GM18870 (cell line): ENCODE measurements around the gene DLGAP1.

ENCODE experiments used
- ATAC-seq: cut with Tn5 transposase; IDR thresholded peaks from one replicate; pipeline ENCODE4 v1.9.1; 2021; ENCODE audit warnings: moderate library complexity; ENCODE audit not compliant: unreplicated experiment

The DLGAP1 gene

DNA sequence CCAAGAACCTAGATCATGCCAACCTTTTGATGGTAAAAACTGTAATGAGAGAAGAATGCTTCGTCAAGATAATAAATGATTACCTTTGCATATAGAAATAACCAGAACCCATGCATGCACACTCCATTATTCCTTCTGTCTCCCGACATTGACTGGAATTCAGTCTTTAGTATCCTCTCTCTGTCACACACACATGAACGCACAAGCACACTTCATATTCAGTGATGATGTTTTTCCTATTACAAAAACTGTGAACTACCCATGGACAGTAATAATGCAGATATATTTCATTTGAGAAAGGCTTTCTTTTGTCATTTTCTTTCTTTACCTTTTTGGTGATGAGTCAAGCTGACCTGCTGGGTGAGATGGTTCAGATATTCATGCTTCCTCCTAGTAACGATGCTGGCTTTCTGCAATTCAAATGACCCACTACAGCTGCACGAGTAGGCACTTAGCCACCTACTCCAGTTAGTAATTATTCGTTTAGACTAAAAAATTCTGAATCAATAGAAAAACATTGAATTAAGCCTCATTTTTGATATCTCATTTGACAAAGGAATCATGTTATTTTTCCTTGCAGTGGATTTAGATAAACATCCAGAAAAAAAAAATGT lies 623.0 kb downstream of the DLGAP1 start:
- no peak for ATAC-seq

DNA sequence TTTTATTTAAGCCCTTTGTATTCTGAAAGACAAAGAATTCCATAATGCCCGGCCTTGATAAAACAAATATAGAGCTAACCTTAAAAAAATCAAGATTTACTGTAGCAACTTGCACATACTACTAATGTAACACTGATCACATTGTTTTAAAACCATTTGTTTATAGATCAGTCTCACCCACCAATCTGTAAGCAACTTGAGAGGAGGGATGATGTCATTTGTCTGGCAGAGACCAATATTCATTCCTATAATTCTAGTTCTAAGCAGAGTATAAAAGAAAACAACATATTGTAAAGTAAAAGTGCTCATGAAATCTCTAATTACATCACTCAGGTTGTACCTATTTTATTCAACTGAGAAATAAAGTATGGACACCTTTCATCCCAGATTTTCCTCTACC lies 624.5 kb downstream of the DLGAP1 start:
- ATAC-seq: no peak

DNA sequence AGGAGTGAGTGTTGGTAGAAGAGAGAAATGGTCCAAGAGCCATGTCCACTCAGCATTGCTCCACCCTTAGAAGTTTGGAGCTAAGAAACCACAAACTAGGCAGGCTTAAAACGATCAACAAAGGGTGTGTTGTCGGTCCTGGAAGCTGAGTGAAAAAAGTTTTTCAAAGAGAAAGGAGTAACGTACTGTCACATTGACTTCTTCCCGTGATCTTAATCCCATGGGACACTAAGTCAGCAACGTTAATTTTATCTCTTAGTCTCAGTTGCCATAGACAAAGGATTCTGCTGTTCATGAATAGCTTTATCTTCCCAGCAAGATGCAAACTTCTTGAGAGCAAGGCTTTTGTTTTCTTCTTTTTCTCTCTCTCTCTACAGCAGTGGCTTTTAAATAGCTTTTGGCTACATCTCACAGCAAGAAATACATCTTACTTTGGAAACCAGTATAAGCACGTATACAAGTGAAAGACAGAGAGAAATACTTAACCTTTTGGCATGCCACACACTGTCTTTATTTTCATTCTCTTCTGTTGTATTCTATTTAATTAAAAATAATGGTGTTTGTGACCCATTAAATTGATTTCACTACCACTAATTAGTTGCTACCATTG lies 627.8 kb downstream of the DLGAP1 start:
- ATAC-seq: no peak

DNA sequence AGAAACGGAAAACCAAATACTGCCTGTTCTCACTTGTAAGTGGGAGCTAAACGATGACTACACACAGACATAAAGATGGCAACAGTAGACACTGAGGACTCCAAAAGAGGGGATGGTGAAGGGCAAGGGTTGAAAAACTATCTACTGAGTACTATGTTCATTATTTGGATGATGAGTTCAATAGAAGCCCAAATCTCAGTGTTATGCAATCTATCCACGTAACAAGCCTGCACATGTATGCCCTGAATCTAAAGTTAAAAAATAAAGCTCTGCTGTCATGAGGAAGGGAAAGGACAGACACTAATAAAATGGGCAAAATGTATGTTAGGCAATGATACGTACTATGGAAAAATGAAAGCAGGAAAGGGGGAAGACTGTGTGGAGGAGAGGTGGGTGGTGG lies 629.1 kb downstream of the DLGAP1 start:
- ATAC-seq: no peak

DNA sequence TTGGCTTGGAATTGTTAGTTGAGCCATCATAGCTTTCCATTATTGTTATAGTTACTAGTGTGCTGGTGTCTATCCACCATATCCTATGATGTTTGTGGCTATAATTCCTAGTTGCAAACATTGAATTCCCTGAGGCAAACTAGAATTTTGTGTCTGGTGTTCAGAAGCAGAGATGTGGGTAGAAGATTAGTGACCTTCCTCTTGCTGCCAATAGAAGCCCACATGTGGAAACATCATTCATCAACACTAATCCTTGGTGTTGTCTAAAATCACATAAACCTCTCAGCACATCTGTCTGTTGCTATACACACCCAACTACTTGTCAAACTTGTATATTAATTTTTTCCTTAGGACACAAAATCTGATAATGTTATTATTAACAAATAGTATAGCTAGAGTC lies 631.0 kb downstream of the DLGAP1 start:
- ATAC-seq: no peak

DNA sequence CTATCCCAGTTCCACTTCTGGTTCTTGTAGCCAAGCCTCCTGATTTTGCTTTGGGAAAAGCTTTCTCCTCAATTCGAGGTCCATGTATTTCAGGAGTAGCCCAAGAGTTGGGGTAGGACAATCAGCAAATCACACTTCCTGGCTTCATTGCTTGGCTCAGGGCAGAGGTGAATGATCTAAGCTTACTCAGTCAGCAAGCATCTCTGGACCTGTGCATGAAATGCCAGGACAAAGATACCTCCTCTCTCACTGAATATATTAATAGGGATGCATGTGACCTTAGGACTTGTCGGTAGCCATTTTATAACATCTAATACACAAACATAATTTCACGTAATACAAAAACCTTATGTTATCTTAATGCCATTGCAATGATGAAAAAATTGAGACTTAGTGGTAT lies 632.0 kb downstream of the DLGAP1 start:
- ATAC-seq: no peak

DNA sequence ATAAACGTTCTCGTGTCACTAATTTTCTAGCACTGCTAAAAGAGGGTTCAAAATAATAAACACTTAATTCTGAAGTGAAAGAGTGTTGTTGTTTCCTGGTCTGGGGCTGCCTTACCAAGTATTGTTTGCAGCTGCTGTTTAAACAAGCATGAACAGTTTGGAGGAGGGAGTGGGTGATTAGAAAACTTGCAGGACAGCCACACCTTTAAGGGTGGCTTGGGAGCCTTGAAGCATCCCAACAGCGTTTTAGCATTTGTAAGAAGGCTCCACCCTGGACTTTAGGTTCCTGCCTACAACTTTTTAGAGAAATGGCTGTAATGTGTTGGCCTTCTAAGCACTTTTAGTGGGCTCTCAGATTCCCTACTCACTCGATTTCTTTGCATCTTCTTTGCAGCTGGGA lies 633.6 kb downstream of the DLGAP1 start:
- no peak for ATAC-seq

DNA sequence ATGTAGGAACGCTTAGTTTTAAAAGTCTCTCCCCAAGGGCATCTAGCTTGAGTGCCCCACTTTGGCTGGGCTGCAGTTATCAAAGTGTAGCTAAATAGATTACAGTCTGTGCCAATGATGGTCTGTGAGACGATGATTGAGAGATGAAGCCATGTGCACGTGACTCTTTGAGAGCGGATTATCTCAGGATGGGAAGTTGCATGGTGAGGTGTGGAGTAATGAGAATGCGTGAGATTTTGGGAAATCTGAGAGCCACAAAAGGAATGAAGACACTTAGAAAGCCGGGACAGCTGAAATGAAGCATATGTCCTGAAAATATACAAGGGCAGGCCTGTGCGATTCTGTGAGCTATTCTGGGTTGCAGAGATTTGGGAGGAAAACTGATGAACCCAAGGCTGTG lies 635.1 kb downstream of the DLGAP1 start:
- no peak for ATAC-seq

DNA sequence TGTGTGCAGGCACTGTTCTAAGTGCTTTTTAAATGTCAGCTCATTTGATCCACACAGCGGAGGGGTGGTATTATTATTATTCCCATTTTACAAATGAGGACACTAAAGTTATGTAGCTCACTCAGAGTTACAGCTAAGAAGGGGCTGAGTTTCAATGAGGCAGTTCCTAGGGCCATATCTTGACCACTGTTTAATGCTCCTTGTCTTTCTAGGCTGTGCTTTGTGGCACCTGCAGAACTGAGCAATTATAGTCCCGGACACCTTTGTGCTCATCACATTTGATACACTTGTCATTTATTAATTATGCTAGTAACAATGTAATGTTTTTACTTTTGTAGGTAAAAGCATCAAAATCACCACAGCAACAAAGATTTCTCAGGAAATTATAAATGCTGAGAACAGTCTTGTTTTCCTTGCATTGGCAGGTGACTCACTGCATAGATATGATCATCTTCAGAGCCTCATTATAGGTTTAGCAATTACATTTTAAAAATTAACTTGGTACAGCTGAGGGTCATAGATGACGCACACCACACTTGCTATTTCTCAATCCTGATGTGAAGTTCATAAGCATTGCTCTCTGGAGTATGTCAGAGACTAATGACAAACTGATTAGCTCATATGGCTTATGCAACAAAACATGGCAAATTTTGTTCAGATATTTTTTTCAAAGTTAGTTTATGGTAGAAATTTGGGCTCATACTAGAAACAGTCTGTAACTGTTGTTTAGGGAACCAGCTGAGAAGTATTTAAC lies 638.3 kb downstream of the DLGAP1 start:
- ATAC-seq: no peak

DNA sequence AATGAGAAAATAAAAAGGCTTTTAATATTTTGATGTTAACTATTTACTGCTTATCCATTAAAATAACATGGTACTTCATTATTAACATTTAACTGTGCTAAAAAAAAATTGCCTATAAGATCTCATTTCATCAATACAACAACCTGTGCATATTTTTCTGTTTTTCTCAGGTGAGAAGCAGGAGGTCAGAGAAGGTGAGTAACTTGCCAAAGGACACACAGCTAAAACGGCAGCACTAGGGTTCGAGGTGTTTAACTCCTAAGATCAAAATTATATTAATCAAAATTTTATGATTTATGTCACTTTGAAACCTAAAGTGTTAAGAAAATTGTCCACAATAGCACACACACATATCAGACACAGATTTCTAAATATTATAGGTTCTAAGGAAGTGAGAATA lies 639.1 kb downstream of the DLGAP1 start:
- no peak for ATAC-seq

DNA sequence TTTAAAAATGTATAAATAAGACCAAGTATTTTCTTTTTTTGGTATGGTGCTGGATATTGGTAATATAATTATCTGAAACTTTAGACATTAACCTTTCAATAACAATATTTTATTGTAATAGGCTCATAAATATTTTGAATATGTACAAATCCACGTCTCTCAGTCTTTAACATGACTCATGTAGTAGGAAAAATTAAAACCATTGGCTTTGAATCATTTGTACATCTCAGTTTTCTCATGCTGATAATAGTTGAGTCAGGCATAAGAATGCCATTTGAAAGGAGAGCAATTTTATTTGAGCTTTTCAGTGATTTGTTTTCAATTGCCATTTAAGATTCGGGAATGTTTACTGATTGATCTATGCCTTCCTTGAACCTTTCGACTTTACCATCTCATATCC lies 640.3 kb downstream of the DLGAP1 start:
- ATAC-seq: no peak

DNA sequence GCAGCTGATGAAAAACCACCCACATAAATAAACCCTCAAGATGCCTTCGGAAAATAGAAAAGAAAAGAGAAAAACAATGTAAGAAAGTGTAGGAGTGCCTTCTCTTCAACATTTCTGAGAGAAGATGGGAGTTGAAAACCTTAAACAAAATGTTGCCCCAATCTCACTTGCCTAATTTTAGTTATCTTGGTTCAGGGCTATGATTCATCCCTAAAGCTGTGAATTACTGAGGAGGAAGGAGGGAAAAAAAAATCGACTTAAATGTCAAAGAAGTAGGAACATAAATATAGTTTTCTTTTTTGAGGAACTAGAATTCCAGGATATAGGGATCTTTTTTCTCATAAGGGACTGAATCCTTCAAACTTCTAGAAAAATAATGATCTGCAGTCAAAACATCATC lies 644.8 kb downstream of the DLGAP1 start:
- no peak for ATAC-seq

DNA sequence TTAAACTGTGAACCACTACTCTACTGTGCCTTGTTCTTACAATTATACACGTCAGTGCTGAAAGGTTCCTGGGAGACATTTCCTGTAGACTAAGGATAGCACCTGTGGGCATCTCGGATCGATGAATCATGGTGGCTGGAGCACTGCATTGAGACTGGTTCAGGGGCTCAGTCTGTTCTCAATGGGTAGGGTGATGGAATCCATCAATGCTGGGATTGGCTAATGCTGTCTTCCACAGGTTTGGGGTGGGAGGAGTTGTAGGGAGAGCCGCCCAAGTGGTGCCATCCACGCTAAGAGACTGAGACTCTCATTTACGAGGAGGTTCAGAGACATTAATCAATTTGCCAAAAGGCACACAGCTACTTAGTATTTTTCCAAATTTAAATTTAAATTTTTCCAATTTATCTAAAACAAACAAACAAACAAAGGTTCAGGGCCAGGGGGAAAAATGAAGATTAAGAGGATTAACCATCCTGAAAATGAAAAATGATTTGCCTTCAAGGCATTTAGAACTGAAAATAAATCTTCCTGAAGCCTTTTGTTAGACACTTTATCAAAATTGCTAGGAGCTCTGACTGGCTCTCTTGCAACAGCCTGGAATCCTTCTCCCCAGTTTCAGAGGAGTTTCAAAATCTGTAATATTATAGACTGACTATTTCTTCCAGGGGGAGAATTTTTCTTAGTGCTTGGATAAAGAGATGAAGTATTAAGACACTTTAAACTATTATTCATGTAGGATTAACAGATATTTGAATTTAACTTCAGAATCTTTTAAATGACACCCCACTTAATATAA lies 645.9 kb downstream of the DLGAP1 start:
- ATAC-seq: no peak

DNA sequence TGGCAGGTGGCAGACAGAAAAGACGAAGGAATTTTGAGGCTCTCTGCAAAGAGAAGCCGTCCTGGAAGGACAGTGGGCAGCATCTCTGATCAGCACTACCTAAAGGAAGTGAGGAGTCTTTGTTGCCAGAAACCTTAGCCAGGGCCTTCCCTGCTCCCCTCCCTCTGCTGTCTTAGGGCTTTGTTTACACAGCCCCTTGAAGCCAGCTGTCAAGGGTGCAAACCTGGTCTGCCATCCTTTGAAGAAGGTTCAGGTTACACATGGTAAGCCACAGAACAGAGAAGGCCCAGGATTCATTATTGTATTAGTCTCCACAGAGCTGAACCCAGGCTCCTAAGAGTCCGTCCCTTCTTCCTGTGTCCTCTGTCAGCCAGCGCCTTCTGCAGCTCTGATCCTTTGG lies 648.5 kb downstream of the DLGAP1 start:
- no peak for ATAC-seq

DNA sequence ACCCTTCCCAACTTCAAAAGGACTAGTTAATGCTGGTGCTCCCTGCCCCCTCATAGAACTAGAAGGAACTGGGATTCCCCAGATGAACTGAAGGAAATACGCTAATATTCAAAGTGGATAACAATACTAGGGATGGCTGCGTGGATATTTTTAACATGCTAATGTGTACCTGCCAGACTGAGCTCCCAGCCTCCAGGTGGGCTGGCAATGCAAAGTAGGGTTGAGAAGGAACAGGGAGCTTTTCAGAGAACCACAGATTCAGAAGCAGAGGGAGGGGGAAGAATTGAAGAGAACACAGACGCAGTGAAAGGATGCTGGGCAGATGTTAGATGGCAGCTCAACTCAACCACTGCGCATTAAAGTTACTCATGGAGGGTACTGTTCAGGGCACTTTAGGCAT lies 650.8 kb downstream of the DLGAP1 start:
- no peak for ATAC-seq

DNA sequence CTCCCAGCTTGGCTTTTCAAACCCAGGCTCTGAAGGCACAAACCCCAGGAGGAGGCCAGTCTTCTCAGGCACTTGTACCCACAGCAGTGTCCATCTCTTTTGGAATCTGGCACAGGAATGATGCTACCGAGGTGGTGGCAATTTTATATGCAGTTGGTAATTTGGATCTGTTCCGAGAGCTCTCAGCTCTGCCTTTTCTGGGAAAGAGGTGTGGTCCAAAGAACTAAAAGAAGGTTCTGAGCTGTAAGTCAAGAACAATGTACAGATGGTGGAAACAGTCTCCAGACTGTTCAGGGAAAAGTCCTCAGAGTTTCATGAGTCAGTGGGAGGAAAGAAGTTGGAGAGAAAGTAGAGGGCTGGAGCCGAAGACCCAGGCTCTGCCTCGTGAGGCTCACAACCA lies 651.8 kb downstream of the DLGAP1 start:
- ATAC-seq: no peak

DNA sequence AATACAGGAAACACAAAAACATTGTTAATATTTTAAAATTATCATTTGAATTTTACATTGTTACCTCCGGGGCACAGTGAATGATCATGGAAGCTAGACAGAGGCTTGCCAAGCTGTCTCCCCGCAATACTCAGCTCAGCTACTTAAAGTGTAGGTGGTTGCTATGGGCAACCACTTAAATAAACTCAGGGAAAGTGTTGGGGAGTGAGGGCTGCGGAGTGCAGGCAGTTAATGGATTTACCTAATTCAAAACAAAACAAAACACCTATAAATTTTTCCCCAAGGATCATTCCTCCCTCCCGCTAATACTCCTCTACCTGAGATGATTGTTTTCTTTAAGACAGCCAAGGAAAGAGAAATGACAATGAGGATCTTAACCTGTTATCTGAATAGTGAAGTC lies 655.6 kb downstream of the DLGAP1 start:
- ATAC-seq: no peak

DNA sequence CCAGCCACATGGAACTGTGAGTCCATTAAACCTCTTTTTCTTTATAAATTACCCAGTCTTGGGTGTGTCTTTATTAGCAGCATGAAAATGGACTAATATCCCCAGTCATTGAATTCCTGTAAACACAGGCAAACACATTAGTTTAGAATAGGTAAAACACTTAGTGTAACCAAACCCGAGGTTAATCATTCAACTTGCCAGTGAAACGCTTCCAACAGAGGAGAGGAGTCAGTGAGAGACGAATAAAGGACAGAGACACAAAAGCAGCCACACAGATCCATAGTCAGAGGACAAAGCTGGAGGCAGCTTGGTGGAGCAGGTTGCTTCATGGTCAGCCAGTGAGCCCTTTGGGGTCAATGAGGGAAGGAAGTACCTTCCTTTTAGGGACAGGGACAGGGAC lies 657.1 kb downstream of the DLGAP1 start:
- ATAC-seq: no peak

DNA sequence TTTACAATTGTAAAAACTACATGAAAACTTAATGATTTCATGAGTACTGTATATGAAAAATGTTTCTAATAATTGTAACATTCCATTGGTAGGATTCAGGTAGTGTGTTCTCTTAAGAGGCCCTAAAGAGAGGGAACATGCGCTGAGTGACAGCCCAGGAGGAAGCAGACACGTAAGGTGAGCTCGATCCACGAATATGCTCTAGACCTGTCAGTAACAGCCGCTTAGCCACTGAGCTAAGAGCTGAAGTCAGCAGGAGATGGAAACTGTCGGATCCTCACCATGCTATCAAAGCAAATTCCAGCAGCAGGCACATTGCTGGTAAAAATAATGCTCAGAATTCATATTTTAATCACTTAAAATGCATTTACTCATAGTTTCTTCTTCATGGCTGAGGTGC lies 658.7 kb downstream of the DLGAP1 start:
- ATAC-seq: no peak

DNA sequence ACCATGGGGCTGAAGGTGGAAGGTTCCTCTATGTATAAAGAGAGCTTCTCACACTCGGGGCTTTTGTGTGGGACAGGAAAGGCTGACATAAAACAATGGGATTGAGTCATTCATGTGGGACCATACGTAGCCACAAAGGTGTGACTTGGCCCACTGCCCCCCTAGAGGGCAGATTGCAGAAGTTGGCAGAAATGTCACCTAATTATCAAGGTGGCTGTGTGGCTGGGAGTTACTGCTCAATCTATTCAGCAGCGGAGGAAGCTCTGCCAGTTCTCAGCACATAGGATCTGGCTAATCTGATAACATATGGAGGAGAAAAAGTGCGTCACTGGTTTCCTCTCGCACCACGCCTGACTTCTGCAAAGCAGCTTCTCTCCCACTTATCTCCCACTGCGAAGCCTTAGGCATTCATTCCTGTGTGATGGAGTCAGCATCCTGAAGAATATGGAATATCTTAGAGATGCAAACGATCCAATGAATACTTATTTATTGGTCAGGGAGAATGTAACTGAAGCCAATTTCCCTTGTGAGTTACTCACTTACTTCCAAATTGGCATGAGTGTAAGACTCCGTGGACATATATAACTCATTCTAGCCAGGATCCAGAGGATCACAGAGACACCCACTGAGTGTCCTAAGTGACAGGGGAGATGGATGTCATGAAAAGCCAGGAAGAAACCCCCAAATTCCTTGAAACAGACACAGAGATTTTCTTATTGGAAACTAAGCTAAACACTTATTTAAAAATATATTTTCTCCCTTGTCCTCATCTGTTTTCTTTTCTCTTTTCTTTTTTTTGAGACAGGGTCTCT lies 660.4 kb downstream of the DLGAP1 start:
- ATAC-seq: no peak

DNA sequence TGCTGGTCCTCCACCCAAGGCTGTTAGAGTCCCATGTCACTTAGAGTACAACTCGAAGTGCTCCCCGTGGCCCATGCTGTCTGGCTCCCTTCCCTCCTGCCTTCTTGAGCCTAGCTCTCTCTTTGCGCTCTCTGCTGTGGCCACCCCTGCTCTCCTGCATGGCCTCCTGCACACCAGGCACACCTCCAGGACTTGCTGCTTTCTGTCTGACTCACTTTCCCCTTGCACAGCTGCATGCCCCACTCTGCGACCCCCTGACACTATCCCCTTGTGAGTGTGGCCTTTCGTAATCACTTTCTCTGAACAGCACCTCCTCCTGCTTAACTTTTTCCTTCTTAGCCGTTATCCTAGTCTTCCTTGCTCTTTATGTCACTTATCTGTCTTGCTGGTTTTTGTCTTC lies 661.6 kb downstream of the DLGAP1 start:
- no peak for ATAC-seq
